ENCODE data around the gene SPRED2.

SPRED2 gene

DNA sequence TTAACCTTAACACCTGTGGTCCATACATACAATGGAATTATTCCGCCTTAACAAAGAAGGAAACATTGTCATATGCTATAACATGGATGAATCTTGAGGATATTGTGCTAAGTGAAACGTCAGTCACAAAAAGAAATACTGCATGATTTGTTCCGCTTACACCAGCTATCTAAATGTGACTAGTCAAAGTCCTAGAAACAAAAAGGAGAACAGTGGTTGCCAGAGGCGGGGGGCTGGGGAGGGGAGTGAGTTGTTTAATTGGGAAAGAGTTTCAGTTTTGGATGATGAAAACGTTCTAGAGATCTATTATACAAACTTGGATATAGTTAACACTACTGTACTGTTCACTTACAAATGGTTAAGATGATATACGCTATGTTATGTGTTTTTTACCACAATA is 72.0 kb downstream of the SPRED2 start:
- TF ChIP-seq, protein P1, sequence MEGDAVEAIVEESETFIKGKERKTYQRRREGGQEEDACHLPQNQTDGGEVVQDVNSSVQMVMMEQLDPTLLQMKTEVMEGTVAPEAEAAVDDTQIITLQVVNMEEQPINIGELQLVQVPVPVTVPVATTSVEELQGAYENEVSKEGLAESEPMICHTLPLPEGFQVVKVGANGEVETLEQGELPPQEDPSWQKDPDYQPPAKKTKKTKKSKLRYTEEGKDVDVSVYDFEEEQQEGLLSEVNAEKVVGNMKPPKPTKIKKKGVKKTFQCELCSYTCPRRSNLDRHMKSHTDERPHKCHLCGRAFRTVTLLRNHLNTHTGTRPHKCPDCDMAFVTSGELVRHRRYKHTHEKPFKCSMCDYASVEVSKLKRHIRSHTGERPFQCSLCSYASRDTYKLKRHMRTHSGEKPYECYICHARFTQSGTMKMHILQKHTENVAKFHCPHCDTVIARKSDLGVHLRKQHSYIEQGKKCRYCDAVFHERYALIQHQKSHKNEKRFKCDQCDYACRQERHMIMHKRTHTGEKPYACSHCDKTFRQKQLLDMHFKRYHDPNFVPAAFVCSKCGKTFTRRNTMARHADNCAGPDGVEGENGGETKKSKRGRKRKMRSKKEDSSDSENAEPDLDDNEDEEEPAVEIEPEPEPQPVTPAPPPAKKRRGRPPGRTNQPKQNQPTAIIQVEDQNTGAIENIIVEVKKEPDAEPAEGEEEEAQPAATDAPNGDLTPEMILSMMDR (IDR thresholded peaks at IDR 0.05), result no peak

DNA sequence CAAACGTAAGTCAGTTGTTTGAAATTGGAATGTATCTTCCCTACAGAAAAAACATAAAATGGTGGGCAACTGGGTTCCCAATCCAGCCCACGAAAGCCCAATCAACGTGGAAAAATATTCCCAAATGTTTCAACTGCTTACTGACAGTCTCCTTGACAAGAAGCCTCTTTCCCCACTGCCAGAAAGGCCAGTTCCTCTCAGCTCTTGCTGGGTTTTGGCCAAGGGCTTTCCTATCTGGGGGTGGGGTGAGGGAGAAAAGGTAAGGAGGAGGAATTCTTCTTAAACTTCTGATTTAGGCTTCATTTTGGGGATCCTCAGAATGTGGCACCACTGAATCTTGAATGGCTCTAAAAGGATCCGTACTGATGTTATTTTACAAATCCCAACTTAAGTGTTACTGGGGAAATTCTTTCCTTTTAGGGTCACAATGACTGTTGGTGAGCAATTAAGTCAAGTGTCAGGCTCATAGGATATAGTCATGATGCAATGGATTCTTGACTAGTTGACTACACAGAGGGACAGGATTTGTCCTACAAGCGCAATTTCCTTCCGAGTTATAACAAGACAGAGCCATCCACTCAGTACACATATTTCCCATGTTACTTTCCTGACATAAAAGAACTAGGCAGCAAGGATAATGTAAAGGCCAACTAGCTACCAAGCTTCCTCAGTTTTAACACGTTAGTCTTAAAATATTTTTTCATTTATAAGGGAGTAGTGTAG is 73.6 kb downstream of the SPRED2 start:
- TF ChIP-seq, protein P1 (IDR thresholded peaks at IDR 0.05), result no peak

DNA sequence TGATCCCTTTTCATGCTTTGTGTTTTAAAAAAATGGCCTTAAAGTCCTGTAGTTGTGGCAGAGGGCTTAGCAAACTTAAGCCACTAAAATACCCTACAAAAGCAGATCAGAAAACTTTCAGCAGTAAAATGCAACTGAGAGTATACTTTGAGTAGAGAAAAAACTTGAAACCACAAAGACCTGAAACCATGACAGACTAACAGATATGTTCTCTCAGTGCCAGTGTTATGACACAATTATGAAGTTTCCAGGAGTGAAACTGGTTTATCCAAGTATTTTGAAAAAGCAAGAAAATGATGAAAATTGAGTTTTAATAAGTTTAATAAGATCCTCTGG is 74.5 kb downstream of the SPRED2 start:
- TF ChIP-seq, protein P1 (IDR thresholded peaks at IDR 0.05), result no peak

DNA sequence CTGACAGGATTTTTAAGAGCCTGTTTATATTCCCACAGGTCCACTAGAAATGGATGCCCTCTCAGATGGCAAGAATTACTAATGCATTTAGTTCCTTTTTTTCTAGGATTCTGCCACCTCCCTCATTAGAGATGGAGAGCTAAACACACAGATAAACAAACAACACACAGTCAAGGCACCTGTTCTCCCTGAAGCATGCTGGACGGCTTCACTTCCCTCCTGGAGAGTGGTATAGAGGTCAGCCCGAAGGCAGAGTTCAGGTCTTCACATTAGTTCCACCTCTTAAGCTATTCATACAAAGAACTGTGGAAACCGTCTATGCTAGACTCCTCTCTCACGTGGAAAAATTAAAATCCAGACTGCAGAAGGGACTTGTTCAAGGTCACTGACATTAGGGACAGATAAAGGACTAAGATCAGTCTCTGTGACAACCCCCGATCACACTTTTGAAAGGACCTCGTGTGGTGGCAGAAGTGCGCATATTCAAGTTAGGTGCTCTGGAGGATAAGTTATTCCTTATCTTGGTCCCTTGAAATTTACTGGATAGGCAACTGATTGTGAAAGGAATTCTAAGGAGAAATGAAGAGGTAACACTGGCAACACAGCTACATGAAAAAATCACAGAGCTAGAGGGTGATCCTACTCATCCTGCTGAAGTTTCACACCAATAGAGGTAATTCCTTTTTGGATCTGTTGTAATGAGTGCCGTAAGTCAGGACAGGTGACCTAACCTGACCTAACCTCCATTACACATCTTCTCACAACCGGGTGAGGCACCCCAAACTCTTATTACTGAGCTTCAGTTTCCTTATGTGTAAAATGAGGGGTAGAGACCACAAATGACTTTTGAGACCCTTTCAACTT is 75.1 kb downstream of the SPRED2 start:
- TF ChIP-seq, protein P1 (IDR thresholded peaks at IDR 0.05), result no peak

GRCh38 chr2:65355186-65355831 is 77.1 kb downstream of the SPRED2 start:
- TF ChIP-seq, protein P1 (IDR thresholded peaks at IDR 0.05), result no peak

- TF ChIP-seq, protein P1 (IDR thresholded peaks at IDR 0.05), result no peak
Observed at GRCh38 chr2:65354773-65355172, 77.6 kb downstream of the SPRED2 start.

DNA sequence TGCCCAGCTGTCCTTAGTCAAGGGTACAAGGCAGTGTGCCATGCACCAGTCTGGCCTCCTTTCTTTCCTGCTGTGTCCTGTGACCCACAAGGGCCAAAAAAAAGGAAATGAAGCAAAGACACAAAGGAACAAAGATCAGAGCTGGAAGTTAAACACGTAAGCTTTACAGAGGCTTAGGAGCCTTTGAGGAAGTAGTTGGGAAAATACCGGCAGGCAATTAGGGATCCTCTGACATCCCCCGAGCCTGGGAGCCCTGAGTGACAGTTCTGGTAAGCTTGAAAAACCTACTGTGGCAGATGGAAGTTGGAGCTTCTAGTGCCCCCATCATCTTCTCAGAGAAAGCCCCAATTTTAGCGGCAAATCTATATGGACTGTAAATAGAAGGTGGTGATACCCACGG is 78.5 kb downstream of the SPRED2 start:
- TF ChIP-seq, protein P1 (IDR thresholded peaks at IDR 0.05), result no peak

All from LNCAP (cell line).